Endothelial cell of umbilical vein (primary cell): ENCODE results near the gene HNRNPK. TPM values are rescaled to one million over a fixed set of nuclear protein-coding genes. Genes with fewer than 3 reads are reported as not detected.

Source experiments
- BruUV-seq: library from RNA; stranded (reverse); fragments of 400-500 nt; replicated peaks from 2 replicates; lab custom pipeline; 2021; lab: Mats Ljungman, UMichigan
- CTCF ChIA-PET: fragments of 300-600, 350-600 bp; sonication (Branson Sonifier 250); formaldehyde crosslinking; loops from one replicate; lab custom pipeline; 2021; ENCODE audit warnings: antibody characterized with exemption, inconsistent platforms; lab: Charles Lee
- POLR2A ChIA-PET: fragments of 300-600, 350-600 bp; sonication (Branson Sonifier 250); formaldehyde crosslinking; loops from one replicate; lab custom pipeline; 2021; ENCODE audit warnings: antibody characterized with exemption, inconsistent platforms; lab: Charles Lee
- DNase-seq: peaks from one replicate; pipeline ENCODE4 v3.0.0-alpha.2; 2011; ENCODE audit warnings: low read depth, low spot score
- FAIRE-seq: peaks from 2 replicates; lab custom pipeline; 2011; peaks lifted over from hg19 to GRCh38; lab: Jason Lieb, UNC
- H2AFZ ChIP-seq: 2 replicates; pipeline ENCODE4 v1.6.0; 2012; ENCODE audit warnings: low read depth, low read length, control low read depth, inconsistent platforms
- H3K27ac ChIP-seq: 2 replicates; pipeline ENCODE4 v1.5.1; 2011; ENCODE audit warnings: low read depth, mild to moderate bottlenecking, control low read depth, low read length, moderate library complexity; ENCODE audit not compliant: insufficient read depth
- H3K27me3 ChIP-seq, 2 experiments: 2 replicates each; pipeline versions ENCODE4 v1.6.0 to v1.6.1; 2011; ENCODE audit warnings: low read length in 2 of 2, mixed read lengths in 1 of 2; ENCODE audit not compliant: control insufficient read depth in 2 of 2, insufficient read depth in 2 of 2
- H3K36me3 ChIP-seq, 2 experiments: 2 replicates in 1 of 2; 3 replicates in 1 of 2; pipeline ENCODE4 v1.5.1; 2011; ENCODE audit warnings: low read length in 2 of 2, mild to moderate bottlenecking in 1 of 2, moderate library complexity in 1 of 2; ENCODE audit not compliant: control insufficient read depth in 2 of 2, insufficient read depth in 2 of 2; ENCODE audit errors: extremely low read depth in 1 of 2
- H3K4me1 ChIP-seq: 3 replicates; pipeline ENCODE4 v1.5.1; 2011; ENCODE audit warnings: mild to moderate bottlenecking, low read length; ENCODE audit not compliant: control insufficient read depth, insufficient read depth; ENCODE audit errors: extremely low read depth
- H3K4me2 ChIP-seq: 2 replicates; pipeline ENCODE4 v1.6.1; 2011; ENCODE audit warnings: low read length, control low read depth, mixed read lengths; ENCODE audit not compliant: insufficient read depth
- H3K4me3 ChIP-seq, 3 experiments: fragments of 200-600 bp in 1 of 3; sonication (generic), shearing (Covaris generic) in 1 of 3; replicated peaks in 1 of 3; 2 replicates each; pipeline ENCODE4 v1.5.1; 2011 to 2016; ENCODE audit warnings: control low read depth in 3 of 3, low read length in 3 of 3, mild to moderate bottlenecking in 2 of 3, inconsistent platforms in 1 of 3, low read depth in 1 of 3, moderate library complexity in 1 of 3; ENCODE audit not compliant: insufficient read depth in 1 of 3
- H3K79me2 ChIP-seq: 2 replicates; pipeline ENCODE4 v1.6.0; 2012; ENCODE audit warnings: low read length, inconsistent platforms; ENCODE audit not compliant: control insufficient read depth, insufficient read depth
- H3K9ac ChIP-seq: replicated peaks from 2 replicates; pipeline ENCODE3; 2011; ENCODE audit warnings: low read length, control low read depth; ENCODE audit not compliant: insufficient read depth; ENCODE audit errors: extremely low read depth
- H3K9me1 ChIP-seq: replicated peaks from 3 replicates; pipeline ENCODE4 v1.6.0; 2011; ENCODE audit warnings: mild to moderate bottlenecking, low read length; ENCODE audit not compliant: control insufficient read depth, insufficient read depth; ENCODE audit errors: extremely low read depth
- H3K9me3 ChIP-seq: replicated peaks from 2 replicates; pipeline ENCODE4 v1.5.1; 2012; ENCODE audit warnings: low read length, inconsistent platforms; ENCODE audit not compliant: control insufficient read depth, insufficient read depth
- H4K20me1 ChIP-seq: replicated peaks from 2 replicates; pipeline ENCODE3; 2011; ENCODE audit warnings: mild to moderate bottlenecking, low read length; ENCODE audit not compliant: control insufficient read depth, insufficient read depth; ENCODE audit errors: extremely low read depth
- EZH2 ChIP-seq: IDR thresholded peaks from 2 replicates; pipeline ENCODE4 v1.6.1; 2012; ENCODE audit warnings: borderline replicate concordance, low read depth, mild to moderate bottlenecking, moderate library complexity, low read length, inconsistent platforms; ENCODE audit not compliant: severe bottlenecking
- FOS ChIP-seq: IDR thresholded peaks from 2 replicates; pipeline ENCODE4 v1.6.1; 2011; ENCODE audit warnings: mild to moderate bottlenecking, low read length, moderate library complexity, borderline replicate concordance; ENCODE audit not compliant: insufficient read depth
- GATA2 ChIP-seq: IDR thresholded peaks from 2 replicates; pipeline ENCODE4 v1.7.0; 2011; ENCODE audit warnings: low read depth, mild to moderate bottlenecking, moderate library complexity, mixed read lengths, low read length; ENCODE audit not compliant: insufficient read length, insufficient read depth
- JUN ChIP-seq: IDR thresholded peaks from 2 replicates; pipeline ENCODE4 v1.6.1; 2011; ENCODE audit warnings: borderline replicate concordance, low read depth; ENCODE audit not compliant: insufficient read length, insufficient read depth
- MYC ChIP-seq: IDR thresholded peaks from one replicate; pipeline ENCODE4 v1.6.1; 2011; ENCODE audit warnings: mild to moderate bottlenecking, low read depth, low read length
- POLR2A ChIP-seq: IDR thresholded peaks from 2 replicates; pipeline ENCODE4 v1.6.1; 2012; ENCODE audit warnings: low read depth, mild to moderate bottlenecking, control low read depth, low read length
- POLR2AphosphoS5 ChIP-seq: IDR thresholded peaks from 2 replicates; pipeline ENCODE4 v1.6.1; 2012; ENCODE audit warnings: low read depth, mild to moderate bottlenecking, control low read depth, low read length, moderate library complexity; ENCODE audit not compliant: insufficient read depth
- dilution Hi-C: fragments of 300-500 bp; cut with MboI; formaldehyde crosslinking; loops from one replicate; pipeline ENCODE4 v1.15.0; 2019; ENCODE audit warnings: low sequenced_read_pairs; ENCODE audit not compliant: extremely low pct_ligation_motif_present
- intact Hi-C: fragments of 100-400 bp; cut with micrococcal nuclease; formaldehyde crosslinking; loops from one replicate; pipeline ENCODE4 v1.10.0; 2022
- polyA plus RNA-seq, 4 experiments: library from polyadenylated mRNA; depleted of rRNA in 3 of 4; stranded (reverse) in 3 of 4; unstranded in 1 of 4; fragments of >200 nt; gene quantifications; 2 replicates each; pipeline versions ENCODE4 v1.2.1 to v1.2.3, GENCODE V29; 2011 to 2012; ENCODE audit warnings: missing spikeins in 1 of 4
- total RNA-seq: library from RNA; stranded (reverse); gene quantifications from 2 replicates; pipeline ENCODE4 v1.2.3, GENCODE V29; 2021
- TF ChIP-seq, protein P1 (sequence below), 2 donors: IDR thresholded peaks; 1 replicate in 1 of 2; 2 replicates in 1 of 2; pipeline ENCODE4 v1.5.1; 2011; ENCODE audit warnings: low read length in 2 of 2, mild to moderate bottlenecking in 2 of 2, moderate library complexity in 2 of 2, control low read depth in 1 of 2, inconsistent platforms in 1 of 2, low read depth in 1 of 2; ENCODE audit not compliant: insufficient read depth in 1 of 2; ENCODE audit errors: extremely low read depth in 1 of 2
- TF ChIP-seq, protein P2 (sequence below): IDR thresholded peaks from 2 replicates; pipeline ENCODE4 v1.6.1; 2011; ENCODE audit not compliant: insufficient read depth, insufficient read length

Gene HNRNPK
- total and polyA plus RNA-seq, 2 donors (not counting 3 experiments of a cell fraction or from before 2014, with no cell fraction given): 399 to 663 TPM

DNA sequence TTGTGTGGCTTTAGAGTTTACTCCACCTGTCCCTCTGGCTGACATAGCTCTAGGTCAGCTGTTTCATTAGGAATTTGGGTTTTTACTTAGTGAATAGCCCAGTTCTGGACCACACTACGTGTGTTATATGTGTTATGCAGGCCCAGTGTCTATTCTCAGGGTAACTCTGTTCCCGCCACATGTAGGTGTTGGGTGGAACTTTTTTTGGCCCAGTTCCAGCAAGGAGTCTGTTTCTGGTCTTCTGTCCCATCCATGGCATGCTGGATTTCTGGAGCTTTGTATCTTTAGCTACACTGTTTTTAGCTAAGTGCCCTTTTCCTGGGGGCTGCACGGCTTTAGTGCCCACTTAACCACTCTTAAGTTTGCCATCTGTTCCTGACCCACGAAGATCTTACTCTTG, 16.1 kb upstream of the HNRNPK start:
- Histone ChIP-seq H3K9ac (no peak overlapping the region), H3K4me2 (no peak overlapping the region), H3K9me3 (no peaks in the 10 kb centered on the region), H3K27ac (no peak overlapping the region), H3K36me3 (peaks cover 0 to 3% of the 10 kb centered on the region in 2 experiments), H3K9me1 (no peaks in the 10 kb centered on the region), H4K20me1 (no peaks in the 10 kb centered on the region), H3K4me1 (no peaks in the 10 kb centered on the region), H3K79me2 (peaks cover 21% of the 10 kb centered on the region), H3K4me3 (no peak overlapping the region), H3K27me3 (no peaks in the 10 kb centered on the region), H2AFZ (no peak overlapping the region)
- intact Hi-C loops (no loop called here), dilution Hi-C loops (no loop called here)
- FAIRE-seq (no peak), DNase-seq (no peak)
- TF ChIP-seq POLR2A: no peak
- TF ChIP-seq MYC: no peak
- TF ChIP-seq GATA2: no peak
- no peak for TF ChIP-seq EZH2
- TF ChIP-seq JUN: no peak
- TF ChIP-seq POLR2AphosphoS5: no peak
- TF ChIP-seq, protein P1, sequence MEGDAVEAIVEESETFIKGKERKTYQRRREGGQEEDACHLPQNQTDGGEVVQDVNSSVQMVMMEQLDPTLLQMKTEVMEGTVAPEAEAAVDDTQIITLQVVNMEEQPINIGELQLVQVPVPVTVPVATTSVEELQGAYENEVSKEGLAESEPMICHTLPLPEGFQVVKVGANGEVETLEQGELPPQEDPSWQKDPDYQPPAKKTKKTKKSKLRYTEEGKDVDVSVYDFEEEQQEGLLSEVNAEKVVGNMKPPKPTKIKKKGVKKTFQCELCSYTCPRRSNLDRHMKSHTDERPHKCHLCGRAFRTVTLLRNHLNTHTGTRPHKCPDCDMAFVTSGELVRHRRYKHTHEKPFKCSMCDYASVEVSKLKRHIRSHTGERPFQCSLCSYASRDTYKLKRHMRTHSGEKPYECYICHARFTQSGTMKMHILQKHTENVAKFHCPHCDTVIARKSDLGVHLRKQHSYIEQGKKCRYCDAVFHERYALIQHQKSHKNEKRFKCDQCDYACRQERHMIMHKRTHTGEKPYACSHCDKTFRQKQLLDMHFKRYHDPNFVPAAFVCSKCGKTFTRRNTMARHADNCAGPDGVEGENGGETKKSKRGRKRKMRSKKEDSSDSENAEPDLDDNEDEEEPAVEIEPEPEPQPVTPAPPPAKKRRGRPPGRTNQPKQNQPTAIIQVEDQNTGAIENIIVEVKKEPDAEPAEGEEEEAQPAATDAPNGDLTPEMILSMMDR (IDR thresholded peaks at IDR 0.05; ENCODE audit: extremely low read depth in 1 of 2, insufficient read depth in 1 of 2, low read depth in 1 of 2, low read length in 2 of 2): no peak
- TF ChIP-seq, protein P2, sequence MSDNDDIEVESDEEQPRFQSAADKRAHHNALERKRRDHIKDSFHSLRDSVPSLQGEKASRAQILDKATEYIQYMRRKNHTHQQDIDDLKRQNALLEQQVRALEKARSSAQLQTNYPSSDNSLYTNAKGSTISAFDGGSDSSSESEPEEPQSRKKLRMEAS: no peak
- no peak for TF ChIP-seq FOS
- no TSS peak for BruUV-seq
- ChIA-PET POLR2A (no interaction called here), CTCF (interaction anchor here (1.4 kb wide), 1 partner anchor 177 kb away, joined by 3 read pairs; no protein-coding TSS in a partner anchor)
